GM12873 (cell line): ENCODE results near the gene MITF.

ENCODE experiments used
- CTCF ChIP-seq: IDR thresholded peaks from 2 replicates; pipeline ENCODE4 v1.5.1; 2012; ENCODE audit warnings: low read depth, mild to moderate bottlenecking, moderate library complexity, low read length, control low read depth; ENCODE audit not compliant: insufficient read depth; ENCODE audit errors: missing control alignments

The MITF gene

GRCh38 chr3:69967156-69967555, 227.9 kb downstream of the MITF start:
- no peak for TF ChIP-seq CTCF

GRCh38 chr3:69970827-69971226, 231.6 kb downstream of the MITF start:
- TF ChIP-seq CTCF = no peak

- TF ChIP-seq CTCF = no peak
Observed at GRCh38 chr3:69972672-69973071, 233.4 kb downstream of the MITF start.

GRCh38 chr3:69976021-69976420, 236.8 kb downstream of the MITF start:
- TF ChIP-seq CTCF = no peak

- no peak for TF ChIP-seq CTCF
Observed at GRCh38 chr3:69983546-69984265, 244.4 kb downstream of the MITF start.

- no peak for TF ChIP-seq CTCF
Observed at GRCh38 chr3:69985266-69985665, 246.0 kb downstream of the MITF start.

- no peak for TF ChIP-seq CTCF
Observed at GRCh38 chr3:69986419-69986818, 247.2 kb downstream of the MITF start.
